ENCODE data around the gene TBC1D1.
"Not testable (repeated sequence)": the region's sequence is repeated elsewhere in the genome, so short reads cannot be mapped to it uniquely, and the experiment has no call there.

DNA sequence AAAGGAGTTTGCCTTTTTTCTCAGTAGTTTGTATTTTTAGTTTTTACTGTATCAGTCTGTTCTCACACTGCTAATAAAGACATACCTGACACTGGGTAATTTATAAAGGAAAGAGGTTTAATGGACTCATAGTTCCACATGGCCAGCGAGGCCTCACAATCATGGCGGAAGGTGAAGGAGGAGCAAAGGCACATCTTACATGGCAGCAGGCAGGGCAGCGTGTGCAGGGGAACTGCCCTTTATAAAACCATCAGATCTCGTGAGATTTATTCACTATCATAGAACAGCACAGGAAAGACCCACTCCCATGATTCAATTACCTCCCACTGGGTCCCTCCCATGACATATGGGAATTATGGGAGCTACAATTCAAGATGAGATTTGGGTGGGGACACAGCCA is 130.1 kb downstream of the TBC1D1 start:
- not testable (repeated sequence) for TF ChIP-seq ZNF274 (IDR thresholded peaks at IDR 0.05; ENCODE audit: low read length); ZNF274 (tag by site-specific recombination; IDR thresholded peaks at IDR 0.05; ENCODE audit: borderline replicate concordance); YY1 (tag by site-specific recombination; IDR thresholded peaks at IDR 0.05); ZNF311 (tag by site-specific recombination; IDR thresholded peaks at IDR 0.05; ENCODE audit: borderline replicate concordance); ZFP37 (tag by site-specific recombination; IDR thresholded peaks at IDR 0.05); SP7 (tag by site-specific recombination; IDR thresholded peaks at IDR 0.05); MYNN (tag by site-specific recombination; IDR thresholded peaks at IDR 0.05; ENCODE audit: borderline replicate concordance)
- TF ChIP-seq, protein P1, sequence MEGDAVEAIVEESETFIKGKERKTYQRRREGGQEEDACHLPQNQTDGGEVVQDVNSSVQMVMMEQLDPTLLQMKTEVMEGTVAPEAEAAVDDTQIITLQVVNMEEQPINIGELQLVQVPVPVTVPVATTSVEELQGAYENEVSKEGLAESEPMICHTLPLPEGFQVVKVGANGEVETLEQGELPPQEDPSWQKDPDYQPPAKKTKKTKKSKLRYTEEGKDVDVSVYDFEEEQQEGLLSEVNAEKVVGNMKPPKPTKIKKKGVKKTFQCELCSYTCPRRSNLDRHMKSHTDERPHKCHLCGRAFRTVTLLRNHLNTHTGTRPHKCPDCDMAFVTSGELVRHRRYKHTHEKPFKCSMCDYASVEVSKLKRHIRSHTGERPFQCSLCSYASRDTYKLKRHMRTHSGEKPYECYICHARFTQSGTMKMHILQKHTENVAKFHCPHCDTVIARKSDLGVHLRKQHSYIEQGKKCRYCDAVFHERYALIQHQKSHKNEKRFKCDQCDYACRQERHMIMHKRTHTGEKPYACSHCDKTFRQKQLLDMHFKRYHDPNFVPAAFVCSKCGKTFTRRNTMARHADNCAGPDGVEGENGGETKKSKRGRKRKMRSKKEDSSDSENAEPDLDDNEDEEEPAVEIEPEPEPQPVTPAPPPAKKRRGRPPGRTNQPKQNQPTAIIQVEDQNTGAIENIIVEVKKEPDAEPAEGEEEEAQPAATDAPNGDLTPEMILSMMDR (tag by site-specific recombination; IDR thresholded peaks at IDR 0.05): not testable (repeated sequence)
- TF ChIP-seq, protein P2, sequence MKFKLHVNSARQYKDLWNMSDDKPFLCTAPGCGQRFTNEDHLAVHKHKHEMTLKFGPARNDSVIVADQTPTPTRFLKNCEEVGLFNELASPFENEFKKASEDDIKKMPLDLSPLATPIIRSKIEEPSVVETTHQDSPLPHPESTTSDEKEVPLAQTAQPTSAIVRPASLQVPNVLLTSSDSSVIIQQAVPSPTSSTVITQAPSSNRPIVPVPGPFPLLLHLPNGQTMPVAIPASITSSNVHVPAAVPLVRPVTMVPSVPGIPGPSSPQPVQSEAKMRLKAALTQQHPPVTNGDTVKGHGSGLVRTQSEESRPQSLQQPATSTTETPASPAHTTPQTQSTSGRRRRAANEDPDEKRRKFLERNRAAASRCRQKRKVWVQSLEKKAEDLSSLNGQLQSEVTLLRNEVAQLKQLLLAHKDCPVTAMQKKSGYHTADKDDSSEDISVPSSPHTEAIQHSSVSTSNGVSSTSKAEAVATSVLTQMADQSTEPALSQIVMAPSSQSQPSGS (tag by site-specific recombination; IDR thresholded peaks at IDR 0.05; ENCODE audit: low read depth): not testable (repeated sequence)
- TF ChIP-seq, protein P3, sequence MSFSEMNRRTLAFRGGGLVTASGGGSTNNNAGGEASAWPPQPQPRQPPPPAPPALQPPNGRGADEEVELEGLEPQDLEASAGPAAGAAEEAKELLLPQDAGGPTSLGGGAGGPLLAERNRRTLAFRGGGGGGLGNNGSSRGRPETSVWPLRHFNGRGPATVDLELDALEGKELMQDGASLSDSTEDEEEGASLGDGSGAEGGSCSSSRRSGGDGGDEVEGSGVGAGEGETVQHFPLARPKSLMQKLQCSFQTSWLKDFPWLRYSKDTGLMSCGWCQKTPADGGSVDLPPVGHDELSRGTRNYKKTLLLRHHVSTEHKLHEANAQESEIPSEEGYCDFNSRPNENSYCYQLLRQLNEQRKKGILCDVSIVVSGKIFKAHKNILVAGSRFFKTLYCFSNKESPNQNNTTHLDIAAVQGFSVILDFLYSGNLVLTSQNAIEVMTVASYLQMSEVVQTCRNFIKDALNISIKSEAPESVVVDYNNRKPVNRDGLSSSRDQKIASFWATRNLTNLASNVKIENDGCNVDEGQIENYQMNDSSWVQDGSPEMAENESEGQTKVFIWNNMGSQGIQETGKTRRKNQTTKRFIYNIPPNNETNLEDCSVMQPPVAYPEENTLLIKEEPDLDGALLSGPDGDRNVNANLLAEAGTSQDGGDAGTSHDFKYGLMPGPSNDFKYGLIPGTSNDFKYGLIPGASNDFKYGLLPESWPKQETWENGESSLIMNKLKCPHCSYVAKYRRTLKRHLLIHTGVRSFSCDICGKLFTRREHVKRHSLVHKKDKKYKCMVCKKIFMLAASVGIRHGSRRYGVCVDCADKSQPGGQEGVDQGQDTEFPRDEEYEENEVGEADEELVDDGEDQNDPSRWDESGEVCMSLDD (tag by site-specific recombination; IDR thresholded peaks at IDR 0.05): not testable (repeated sequence)
- TF ChIP-seq, protein P4, sequence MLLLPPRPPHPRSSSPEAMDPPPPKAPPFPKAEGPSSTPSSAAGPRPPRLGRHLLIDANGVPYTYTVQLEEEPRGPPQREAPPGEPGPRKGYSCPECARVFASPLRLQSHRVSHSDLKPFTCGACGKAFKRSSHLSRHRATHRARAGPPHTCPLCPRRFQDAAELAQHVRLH (tag by site-specific recombination; IDR thresholded peaks at IDR 0.05): not testable (repeated sequence)
